Occipital lobe (tissue), 2 donors: ENCODE results near the gene PDE6A. TPM values are rescaled to one million over a fixed set of nuclear protein-coding genes. Genes with fewer than 3 reads are reported as not detected.

Source experiments
- DNase-seq: peaks from one replicate; lab custom pipeline; 2025; lab: John Stamatoyannopoulos, UW
- total RNA-seq: library from RNA; depleted of rRNA; stranded (reverse); fragments of >200 nt; gene quantifications from one replicate; pipeline ENCODE4 v1.2.3, GENCODE V29; 2014

Gene PDE6A
- total RNA-seq, 1 donor from 2014 or later = not detected

- no peak for DNase-seq
Observed at GRCh38 chr5:149838881-149839739, 105.5 kb downstream of the PDE6A start.

- peak; percentile 43 for DNase-seq
Observed at GRCh38 chr5:149837680-149838269, 106.8 kb downstream of the PDE6A start.

GRCh38 chr5:149836451-149837139 is 108.0 kb downstream of the PDE6A start:
- no peak for DNase-seq

- DNase-seq = no peak
Observed at GRCh38 chr5:149834246-149834855, 110.2 kb downstream of the PDE6A start.

- no peak for DNase-seq
Observed at GRCh38 chr5:149833116-149833827, 111.3 kb downstream of the PDE6A start.

- DNase-seq = no peak
Observed at GRCh38 chr5:149832636-149833035, 112.0 kb downstream of the PDE6A start.

GRCh38 chr5:149831492-149831891 is 113.1 kb downstream of the PDE6A start:
- no peak for DNase-seq

GRCh38 chr5:149830579-149830978 is 114.0 kb downstream of the PDE6A start:
- DNase-seq = no peak

- no peak for DNase-seq
Observed at GRCh38 chr5:149829954-149830353, 114.6 kb downstream of the PDE6A start.

- peak; percentile 58 for DNase-seq
Observed at GRCh38 chr5:149828161-149829011, 116.2 kb downstream of the PDE6A start.

- no peak for DNase-seq
Observed at GRCh38 chr5:149827546-149827945, 117.0 kb downstream of the PDE6A start.

GRCh38 chr5:149827086-149827485 is 117.5 kb downstream of the PDE6A start:
- DNase-seq = no peak

- no peak for DNase-seq
Observed at GRCh38 chr5:149826574-149826973, 118.0 kb downstream of the PDE6A start.

GRCh38 chr5:149824846-149825245 is 119.7 kb downstream of the PDE6A start:
- DNase-seq = no peak

GRCh38 chr5:149824120-149824519 is 120.5 kb downstream of the PDE6A start:
- no peak for DNase-seq

- DNase-seq = no peak
Observed at GRCh38 chr5:149823375-149823774, 121.2 kb downstream of the PDE6A start.

- no peak for DNase-seq
Observed at GRCh38 chr5:149822301-149822700, 122.3 kb downstream of the PDE6A start.

- no peak for DNase-seq
Observed at GRCh38 chr5:149820536-149821510, 123.8 kb downstream of the PDE6A start.

- DNase-seq = no peak
Observed at GRCh38 chr5:149820012-149820411, 124.6 kb downstream of the PDE6A start.
